Measurements from ENCODE around the gene KANK2.

GRCh38 chr19:11233073-11233472, 35.7 kb upstream of the KANK2 start:
- TF ChIP-seq CTCF (IDR thresholded peaks at IDR 0.05) (no peak), ZFX (IDR thresholded peaks at IDR 0.05; ENCODE audit: borderline replicate concordance) (no peak)

Data from 22Rv1 (cell line).